Keratinocyte (primary cell): ENCODE data around the gene GNS.

Experiments used
- EZH2 ChIP-seq: IDR thresholded peaks from one replicate; pipeline ENCODE4 v1.6.1; 2012; ENCODE audit warnings: inconsistent platforms, mild to moderate bottlenecking, low read length, moderate library complexity
- TF ChIP-seq, protein P1 (sequence below), 3 experiments: IDR thresholded peaks in 1 of 3; conservative IDR thresholded peaks in 1 of 3; optimal IDR thresholded peaks in 1 of 3; 2 replicates in 2 of 3; 3 replicates in 1 of 3; pipeline versions ENCODE3 to v1.5.1; 2011; ENCODE audit warnings: low read length in 3 of 3, mild to moderate bottlenecking in 3 of 3, moderate library complexity in 2 of 3, control low read depth in 1 of 3, inconsistent platforms in 1 of 3; ENCODE audit not compliant: insufficient read depth in 2 of 3; ENCODE audit errors: extremely low read depth in 1 of 3

DNA sequence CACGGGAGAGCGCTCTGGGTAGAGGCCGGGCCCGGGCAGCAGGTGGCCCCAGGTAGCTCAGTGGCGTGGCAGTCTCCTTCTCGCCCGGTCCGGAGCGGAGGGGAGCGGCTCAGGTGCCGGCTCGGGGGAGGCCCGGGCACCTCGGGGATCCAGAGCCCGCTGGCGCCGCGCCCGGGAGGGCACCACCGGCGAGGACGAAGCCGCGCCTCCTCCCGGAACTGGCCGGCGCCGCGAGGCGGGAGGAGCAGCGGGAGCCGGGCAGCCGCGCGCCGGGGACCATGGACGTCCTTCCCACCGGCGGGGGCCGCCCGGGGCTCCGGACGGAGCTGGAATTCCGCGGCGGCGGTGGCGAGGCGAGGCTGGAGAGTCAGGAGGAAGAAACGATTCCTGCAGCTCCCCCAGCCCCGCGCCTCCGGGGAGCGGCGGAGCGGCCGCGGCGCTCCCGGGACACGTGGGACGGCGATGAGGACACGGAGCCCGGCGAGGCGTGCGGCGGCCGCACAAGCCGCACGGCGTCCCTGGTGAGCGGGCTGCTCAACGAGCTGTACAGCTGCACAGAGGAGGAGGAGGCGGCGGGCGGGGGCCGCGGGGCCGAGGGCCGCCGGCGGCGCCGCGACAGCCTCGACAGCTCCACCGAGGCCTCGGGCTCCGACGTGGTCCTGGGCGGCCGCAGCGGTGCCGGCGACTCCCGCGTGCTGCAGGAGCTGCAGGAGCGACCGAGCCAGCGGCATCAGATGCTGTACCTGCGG is 21.5 kb upstream of the GNS start:
- TF ChIP-seq, protein P1, sequence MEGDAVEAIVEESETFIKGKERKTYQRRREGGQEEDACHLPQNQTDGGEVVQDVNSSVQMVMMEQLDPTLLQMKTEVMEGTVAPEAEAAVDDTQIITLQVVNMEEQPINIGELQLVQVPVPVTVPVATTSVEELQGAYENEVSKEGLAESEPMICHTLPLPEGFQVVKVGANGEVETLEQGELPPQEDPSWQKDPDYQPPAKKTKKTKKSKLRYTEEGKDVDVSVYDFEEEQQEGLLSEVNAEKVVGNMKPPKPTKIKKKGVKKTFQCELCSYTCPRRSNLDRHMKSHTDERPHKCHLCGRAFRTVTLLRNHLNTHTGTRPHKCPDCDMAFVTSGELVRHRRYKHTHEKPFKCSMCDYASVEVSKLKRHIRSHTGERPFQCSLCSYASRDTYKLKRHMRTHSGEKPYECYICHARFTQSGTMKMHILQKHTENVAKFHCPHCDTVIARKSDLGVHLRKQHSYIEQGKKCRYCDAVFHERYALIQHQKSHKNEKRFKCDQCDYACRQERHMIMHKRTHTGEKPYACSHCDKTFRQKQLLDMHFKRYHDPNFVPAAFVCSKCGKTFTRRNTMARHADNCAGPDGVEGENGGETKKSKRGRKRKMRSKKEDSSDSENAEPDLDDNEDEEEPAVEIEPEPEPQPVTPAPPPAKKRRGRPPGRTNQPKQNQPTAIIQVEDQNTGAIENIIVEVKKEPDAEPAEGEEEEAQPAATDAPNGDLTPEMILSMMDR (optimal IDR thresholded peaks at IDR 0.05 in 1 of 3, IDR thresholded peaks at IDR 0.05 in 1 of 3, conservative IDR thresholded peaks at IDR 0.05 in 1 of 3; ENCODE audit: extremely low read depth in 1 of 3, insufficient read depth in 2 of 3, low read length in 3 of 3): peak in 1 of 3 experiments; percentile 30
- peak; percentile 33 for TF ChIP-seq EZH2
